DMS153 (cell line): ENCODE measurements around the gene PCGF3.
"Not testable (repeated sequence)": the region's sequence is repeated elsewhere in the genome, so short reads cannot be mapped to it uniquely, and the experiment has no call there.

Experiments used
- DNase-seq: peaks from one replicate; lab custom pipeline; 2025; lab: John Stamatoyannopoulos, UW

PCGF3 gene

DNA sequence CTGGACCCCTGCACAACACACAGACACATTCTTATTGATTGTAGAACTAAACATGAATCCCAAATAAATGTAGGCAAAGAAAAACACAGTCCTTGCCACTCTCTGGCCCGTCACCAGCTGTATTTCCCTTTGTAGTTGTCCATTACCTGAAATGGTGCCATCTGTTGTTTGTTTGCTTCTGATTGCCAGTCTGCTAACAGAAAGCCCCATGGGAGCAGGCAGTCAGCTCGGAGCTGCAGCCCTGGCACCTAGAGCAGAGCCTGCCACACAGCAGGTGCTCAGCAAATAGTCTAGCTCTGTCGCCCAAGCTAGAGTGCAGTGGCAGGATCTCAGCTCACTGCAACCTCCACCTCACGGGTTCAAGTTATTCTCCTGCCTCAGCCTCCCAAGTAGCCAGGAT lies 91.4 kb downstream of the PCGF3 start:
- DNase-seq: peak; percentile 39

- DNase-seq: peak; percentile 8
Measured at GRCh38 chr4:801436-802124, 95.9 kb downstream of the PCGF3 start.

DNA sequence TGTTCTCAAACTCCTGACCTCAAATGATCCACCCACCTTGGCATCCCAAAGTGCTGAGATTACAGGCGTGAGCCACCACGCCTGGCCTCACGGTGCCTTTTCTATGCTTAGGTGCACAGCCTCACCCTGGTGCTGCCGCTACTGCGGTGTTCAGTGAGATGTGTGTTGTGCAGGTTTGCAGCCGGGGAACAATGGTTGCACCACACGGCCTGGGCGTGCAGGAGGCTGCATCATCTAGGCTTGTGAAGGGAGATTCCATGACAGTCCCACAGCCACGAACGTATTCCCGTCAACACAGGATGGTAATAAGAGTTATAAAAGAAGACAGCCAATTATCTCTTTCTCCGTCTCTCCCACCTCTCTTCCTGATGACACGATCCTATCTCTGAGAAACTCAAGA lies 98.3 kb downstream of the PCGF3 start:
- no peak for DNase-seq

- no peak for DNase-seq
Measured at GRCh38 chr4:804804-805203, 99.2 kb downstream of the PCGF3 start.

GRCh38 chr4:806979-807378 lies 101.3 kb downstream of the PCGF3 start:
- not testable (repeated sequence) for DNase-seq

DNA sequence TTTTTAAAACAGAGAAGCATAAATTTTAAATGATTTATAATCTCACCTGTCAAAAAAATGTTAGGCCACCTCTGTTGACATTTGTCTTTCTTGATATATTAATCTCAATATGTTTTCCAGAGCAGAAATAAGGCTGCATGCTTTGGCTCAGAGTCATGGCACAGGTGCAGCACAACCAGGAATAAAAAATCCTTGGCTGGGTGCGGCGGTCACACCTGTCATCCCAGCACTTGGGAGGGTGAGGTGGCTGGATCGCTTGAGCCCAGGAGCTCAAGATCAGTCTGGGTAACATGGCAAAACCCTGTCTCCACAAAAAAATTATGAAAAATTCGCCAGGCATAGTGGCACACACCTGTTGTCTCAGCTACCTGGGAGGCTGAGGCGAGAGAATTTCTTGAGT lies 102.2 kb downstream of the PCGF3 start:
- no peak for DNase-seq

GRCh38 chr4:808860-809570 lies 103.4 kb downstream of the PCGF3 start:
- no peak for DNase-seq

DNA sequence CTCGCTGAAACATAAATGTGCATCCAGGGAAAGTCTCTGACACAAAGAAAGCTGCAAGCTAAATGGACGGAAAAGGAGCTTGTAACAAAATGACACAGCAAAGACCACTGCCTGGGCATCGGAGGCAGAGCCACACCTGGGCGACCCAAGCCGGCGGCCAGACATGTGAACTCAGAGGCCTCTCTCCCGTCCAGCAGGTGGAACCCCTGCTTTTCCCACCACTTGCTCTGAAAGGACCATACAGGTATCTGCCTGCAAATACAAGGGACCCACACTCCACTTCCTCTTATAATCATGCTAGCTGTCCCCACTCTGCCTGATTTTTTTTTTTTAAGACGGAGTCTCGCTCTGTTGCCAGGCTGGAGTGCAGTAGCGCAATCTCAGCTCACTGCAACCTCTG lies 108.3 kb downstream of the PCGF3 start:
- DNase-seq: no peak

DNA sequence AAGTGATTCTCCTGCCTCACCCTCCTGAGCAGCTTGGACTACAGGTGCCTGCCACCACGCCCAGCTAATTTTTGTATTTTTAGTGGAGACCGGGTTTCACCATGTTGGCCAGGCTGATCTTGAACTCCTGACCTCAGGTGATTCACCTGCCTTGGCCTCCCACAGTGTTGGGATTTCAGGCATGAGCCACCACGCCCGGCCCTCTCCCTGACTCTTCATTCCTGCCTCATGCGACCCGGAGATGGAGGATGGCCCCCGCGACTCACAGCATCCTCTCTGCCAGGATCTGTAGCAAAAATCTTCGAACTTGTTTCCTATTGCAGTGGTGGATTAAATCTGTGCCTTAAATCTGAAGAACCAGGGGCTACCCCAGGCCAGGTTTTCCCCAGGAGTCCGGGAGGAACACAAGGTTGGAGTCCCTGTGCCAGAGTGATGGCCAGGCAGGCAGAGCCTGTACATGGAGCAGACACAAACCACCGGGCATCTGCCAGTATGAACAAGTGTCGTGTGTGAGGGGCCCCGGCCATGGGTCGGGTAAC lies 108.7 kb downstream of the PCGF3 start:
- DNase-seq: no peak

- DNase-seq: peak; percentile 2
Measured at GRCh38 chr4:815464-816146, 110.0 kb downstream of the PCGF3 start.

DNA sequence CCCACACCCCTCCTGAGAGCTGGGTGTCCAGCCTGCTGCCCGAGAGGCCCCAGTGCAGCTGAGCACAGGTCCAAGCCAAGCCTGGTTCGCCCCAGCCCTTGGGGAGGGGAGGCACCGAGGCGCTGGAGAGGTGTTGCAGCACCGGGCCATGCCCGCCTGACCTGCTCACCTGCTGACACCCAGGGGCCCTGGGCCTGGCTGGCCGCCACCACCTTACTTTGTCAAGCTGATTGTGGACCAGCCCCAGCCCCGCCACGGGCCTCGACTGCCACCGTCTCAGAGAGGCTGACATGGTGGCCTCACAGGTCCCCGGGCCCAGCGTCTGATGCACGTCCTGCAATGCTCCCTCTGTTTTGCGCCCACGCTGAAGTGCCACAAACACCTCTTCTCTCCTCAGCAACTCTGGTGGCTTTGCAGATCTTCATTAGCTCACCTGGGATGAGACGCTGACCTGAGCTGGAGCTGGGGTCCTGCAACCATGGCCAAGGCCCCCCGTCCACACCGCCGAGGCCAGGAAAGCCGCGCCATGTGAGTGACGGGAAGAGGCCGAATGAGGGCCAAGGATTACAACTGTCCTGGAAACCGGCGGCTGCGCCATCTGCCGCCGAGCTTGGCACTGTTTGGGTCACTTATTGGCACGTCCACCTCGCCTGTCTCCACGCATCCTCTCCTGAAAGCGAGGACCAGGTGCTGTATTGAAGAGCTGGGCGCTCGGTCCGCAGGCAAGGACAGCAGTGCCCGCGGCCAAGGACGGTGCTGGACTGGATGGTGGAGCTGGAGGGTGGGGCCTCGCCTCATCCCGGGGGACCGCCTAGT lies 112.7 kb downstream of the PCGF3 start:
- DNase-seq: no peak

DNA sequence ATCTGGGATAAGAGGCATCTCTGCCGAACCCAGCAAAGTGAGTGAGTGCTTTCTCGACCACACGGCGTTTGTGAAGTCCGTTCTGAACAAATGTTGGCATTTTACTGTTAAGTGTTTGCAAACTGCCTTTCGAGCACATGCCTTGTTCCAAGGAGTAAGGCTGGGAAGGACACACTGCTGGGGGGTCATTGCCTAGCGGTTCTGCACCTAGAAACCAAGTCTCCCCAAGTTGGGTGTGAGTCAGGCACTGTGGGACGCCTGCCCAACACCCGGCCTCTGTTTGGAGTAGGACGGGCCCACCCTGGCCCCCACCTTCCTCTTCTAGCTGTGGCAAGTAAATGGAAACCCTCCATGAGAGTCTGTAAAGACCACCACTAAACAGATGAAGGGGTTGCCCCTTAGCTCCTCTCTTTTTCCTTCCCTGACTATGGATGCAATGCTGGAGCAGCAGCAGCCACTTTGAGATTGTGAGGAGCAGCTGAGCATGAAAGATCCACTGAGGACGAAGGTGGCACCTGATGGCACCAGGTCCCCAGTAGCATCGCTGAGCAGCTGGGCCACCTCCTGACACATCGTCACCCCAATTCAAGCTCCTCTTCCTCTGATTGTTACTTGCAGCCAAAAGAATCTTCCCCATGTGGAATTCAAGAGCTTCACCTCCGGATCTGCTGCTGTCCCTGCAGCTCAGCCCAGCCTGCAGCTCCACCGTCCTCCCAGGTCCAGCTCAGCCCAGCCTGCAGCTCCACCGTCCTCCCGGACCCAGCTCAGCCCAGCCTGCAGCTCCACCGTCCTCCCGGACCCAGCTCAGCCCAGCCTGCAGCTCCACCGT lies 114.0 kb downstream of the PCGF3 start:
- no peak for DNase-seq
